ENCODE measurements around the gene MCEMP1. TPM values are rescaled to one million over a fixed set of nuclear protein-coding genes. Genes with fewer than 3 reads are reported as not detected.
A peak's percentile ranks its signal among the peaks of the same experiment; 100 is the strongest.

Gene MCEMP1
- total RNA-seq, 1 donor from 2014 or later, result not detected

DNA sequence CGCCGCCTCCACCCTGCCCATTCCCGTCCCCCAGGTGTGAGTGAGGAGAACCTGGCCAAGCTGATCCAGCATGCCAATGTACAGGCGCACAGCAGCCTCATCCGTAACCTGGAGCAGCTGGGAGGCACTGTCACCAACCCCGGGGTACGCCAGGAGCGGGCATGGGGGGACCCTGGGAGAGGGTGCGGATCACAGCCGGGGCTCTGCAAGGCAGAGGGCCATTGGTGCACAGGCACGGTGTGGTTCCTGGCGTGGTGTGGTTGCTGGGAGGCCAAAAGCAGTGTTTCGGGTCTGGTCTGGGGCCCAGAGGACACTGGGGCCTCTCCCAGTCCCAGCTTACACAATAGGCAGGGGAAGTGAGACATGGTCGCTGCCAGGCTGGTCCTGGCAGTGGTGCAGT is 31.7 kb upstream of the MCEMP1 start:
- TF ChIP-seq, protein P1, sequence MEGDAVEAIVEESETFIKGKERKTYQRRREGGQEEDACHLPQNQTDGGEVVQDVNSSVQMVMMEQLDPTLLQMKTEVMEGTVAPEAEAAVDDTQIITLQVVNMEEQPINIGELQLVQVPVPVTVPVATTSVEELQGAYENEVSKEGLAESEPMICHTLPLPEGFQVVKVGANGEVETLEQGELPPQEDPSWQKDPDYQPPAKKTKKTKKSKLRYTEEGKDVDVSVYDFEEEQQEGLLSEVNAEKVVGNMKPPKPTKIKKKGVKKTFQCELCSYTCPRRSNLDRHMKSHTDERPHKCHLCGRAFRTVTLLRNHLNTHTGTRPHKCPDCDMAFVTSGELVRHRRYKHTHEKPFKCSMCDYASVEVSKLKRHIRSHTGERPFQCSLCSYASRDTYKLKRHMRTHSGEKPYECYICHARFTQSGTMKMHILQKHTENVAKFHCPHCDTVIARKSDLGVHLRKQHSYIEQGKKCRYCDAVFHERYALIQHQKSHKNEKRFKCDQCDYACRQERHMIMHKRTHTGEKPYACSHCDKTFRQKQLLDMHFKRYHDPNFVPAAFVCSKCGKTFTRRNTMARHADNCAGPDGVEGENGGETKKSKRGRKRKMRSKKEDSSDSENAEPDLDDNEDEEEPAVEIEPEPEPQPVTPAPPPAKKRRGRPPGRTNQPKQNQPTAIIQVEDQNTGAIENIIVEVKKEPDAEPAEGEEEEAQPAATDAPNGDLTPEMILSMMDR (IDR thresholded peaks at IDR 0.05; ENCODE audit: unreplicated experiment), result no peak
- Mint-ChIP-seq H3K27ac (no peak overlapping the region), H3K27me3 (no peaks in the 10 kb centered on the region), H3K9me3 (ENCODE audit: low read depth) (no peaks in the 10 kb centered on the region), H3K4me3 (ENCODE audit: low read depth) (no peak overlapping the region), H3K36me3 (ENCODE audit: insufficient read depth) (peaks cover 3% of the 10 kb centered on the region), H3K4me1 (ENCODE audit: low read depth) (no peaks in the 10 kb centered on the region)
- DNase-seq (ENCODE audit: low spot score, unreplicated experiment), result no peak

DNA sequence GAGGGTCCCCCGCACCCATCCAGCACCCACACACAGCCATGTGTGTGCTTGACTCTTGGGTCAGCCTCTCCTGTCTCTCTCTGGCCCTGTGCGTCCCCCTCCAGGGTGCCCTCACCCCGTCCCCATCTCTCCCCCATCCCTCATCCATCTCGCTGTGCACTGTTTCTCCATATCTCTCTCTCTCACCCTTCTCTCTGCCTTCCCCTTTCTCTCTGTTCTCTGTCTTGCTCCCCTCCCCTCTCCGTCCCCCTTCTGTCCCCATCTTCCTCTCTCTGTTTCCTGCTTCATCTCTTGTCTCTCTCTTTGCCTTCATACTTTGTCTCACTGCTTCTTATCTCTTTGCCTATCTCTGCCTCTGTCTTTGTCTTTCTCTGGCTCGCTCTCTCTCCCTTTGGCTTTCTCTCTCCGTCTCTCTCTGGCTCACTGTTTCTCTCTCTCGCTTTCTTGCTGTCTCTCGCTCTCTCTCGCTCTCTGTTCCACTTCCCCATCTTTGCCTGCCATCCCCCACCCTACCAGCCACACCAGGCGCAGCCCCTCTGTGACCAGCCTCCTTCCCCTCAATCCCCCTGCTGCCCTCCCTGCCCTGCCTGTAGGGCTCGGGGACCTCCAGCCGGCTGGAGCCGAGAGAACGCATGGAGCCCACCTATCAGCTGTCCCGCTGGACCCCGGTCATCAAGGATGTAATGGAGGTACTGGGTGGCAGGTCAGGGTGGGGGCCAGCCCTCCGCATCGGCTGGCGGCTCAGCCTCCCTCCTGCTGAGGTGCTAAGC is 31.0 kb upstream of the MCEMP1 start:
- Mint-ChIP-seq H3K9me3 (ENCODE audit: low read depth) (no peaks in the 10 kb centered on the region), H3K4me1 (ENCODE audit: low read depth) (no peaks in the 10 kb centered on the region), H3K27ac (peak overlapping the region; percentile 78), H3K27me3 (peaks cover 2% of the 10 kb centered on the region), H3K36me3 (ENCODE audit: insufficient read depth) (peaks cover 3% of the 10 kb centered on the region), H3K4me3 (ENCODE audit: low read depth) (no peak overlapping the region)
- no peak for DNase-seq (ENCODE audit: low spot score, unreplicated experiment)
- TF ChIP-seq, protein P1 (IDR thresholded peaks at IDR 0.05; ENCODE audit: unreplicated experiment), result no peak

DNA sequence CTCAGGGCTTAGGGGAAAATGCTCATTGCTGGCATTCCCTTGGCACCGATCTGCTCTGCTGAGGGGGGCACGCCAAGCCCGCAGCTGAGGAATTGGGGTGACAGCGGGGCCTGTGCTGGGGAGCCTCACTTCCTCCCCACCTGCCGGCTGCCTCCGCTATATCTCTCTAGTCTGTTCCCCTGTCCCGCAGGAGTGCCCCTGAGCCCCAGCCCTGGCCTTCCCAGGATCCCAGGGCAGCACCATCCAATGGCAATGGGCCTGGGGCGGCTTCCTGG is 30.5 kb upstream of the MCEMP1 start:
- Mint-ChIP-seq H3K4me3 (ENCODE audit: low read depth) (no peak overlapping the region), H3K36me3 (ENCODE audit: insufficient read depth) (peaks cover 3% of the 10 kb centered on the region), H3K27me3 (peaks cover 4% of the 10 kb centered on the region), H3K4me1 (ENCODE audit: low read depth) (no peaks in the 10 kb centered on the region), H3K9me3 (ENCODE audit: low read depth) (no peaks in the 10 kb centered on the region), H3K27ac (no peak overlapping the region)
- DNase-seq (ENCODE audit: low spot score, unreplicated experiment), result no peak
- TF ChIP-seq, protein P1 (IDR thresholded peaks at IDR 0.05; ENCODE audit: unreplicated experiment), result no peak

DNA sequence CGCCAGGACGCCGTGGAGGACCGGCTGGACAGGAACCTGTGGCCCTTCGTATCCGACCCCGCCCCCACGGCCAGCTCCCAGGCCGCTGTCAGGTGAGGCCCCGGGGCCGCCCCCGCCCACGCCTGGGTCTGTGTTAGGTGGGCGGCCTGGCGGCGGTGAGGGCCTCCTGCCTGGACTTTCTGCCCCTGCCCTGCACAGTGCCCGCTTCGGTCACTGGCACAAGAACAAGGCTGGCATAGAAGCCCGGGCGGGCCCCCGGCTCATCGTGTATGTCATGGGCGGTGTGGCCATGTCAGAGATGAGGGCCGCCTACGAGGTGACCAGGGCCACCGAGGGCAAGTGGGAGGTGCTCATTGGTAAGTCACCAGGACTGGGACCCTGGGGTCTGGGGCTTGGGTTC is 29.7 kb upstream of the MCEMP1 start:
- Mint-ChIP-seq H3K9me3 (ENCODE audit: low read depth) (no peaks in the 10 kb centered on the region), H3K27me3 (peaks cover 7% of the 10 kb centered on the region), H3K4me3 (ENCODE audit: low read depth) (no peak overlapping the region), H3K36me3 (ENCODE audit: insufficient read depth) (peaks cover 3% of the 10 kb centered on the region), H3K27ac (no peak overlapping the region), H3K4me1 (ENCODE audit: low read depth) (peaks cover under 1% of the 10 kb centered on the region)
- TF ChIP-seq, protein P1 (IDR thresholded peaks at IDR 0.05; ENCODE audit: unreplicated experiment), result no peak
- no peak for DNase-seq (ENCODE audit: low spot score, unreplicated experiment)

DNA sequence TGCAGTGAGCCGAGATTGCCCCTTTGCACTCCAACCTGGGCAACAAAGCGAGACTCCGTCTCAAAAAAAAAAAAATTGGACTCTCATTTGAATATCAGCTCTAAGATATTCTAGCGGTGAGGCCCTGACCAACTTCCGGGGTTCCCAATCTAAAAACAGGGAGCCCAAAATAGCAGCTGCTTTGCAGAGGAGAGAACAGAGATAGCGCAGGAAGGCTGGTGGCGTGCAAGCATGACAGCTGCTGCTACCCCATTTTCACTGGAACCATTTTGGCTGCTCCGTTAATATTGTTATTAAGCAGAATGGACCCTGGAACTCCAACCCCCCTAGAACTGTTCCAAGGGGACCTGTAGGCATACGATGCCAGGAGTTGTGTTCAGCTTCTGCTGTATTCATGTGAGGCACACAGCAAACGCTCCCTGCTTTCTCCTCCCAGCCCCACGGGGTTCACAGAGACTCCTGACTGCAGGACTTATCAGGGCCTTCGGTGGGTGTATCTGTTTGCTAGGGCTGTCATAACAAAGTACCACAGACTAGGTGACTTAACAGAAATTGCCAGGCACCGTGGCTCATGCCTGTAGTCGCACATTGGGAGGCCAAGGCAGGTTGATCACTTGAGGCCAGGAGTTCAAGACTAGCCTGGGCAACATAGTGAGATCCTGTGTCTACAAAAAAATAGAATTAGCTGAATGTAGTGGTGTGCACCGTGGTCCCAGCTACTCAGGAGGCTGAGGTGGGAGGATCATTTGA is 28.4 kb upstream of the MCEMP1 start:
- Mint-ChIP-seq H3K4me3 (ENCODE audit: low read depth) (no peak overlapping the region), H3K27me3 (peaks cover 14% of the 10 kb centered on the region), H3K9me3 (ENCODE audit: low read depth) (no peaks in the 10 kb centered on the region), H3K4me1 (ENCODE audit: low read depth) (peaks cover 6% of the 10 kb centered on the region), H3K27ac (peak overlapping the region; percentile 64), H3K36me3 (ENCODE audit: insufficient read depth) (peaks cover 3% of the 10 kb centered on the region)
- TF ChIP-seq, protein P1 (IDR thresholded peaks at IDR 0.05; ENCODE audit: unreplicated experiment), result no peak
- no peak for DNase-seq (ENCODE audit: low spot score, unreplicated experiment)
